ENCODE measurements around the gene TRPM6. TPM values are rescaled to one million over a fixed set of nuclear protein-coding genes. Genes with fewer than 3 reads are reported as not detected.

The TRPM6 gene
- total RNA-seq, 1 experiment from 2014 or later: not detected

DNA sequence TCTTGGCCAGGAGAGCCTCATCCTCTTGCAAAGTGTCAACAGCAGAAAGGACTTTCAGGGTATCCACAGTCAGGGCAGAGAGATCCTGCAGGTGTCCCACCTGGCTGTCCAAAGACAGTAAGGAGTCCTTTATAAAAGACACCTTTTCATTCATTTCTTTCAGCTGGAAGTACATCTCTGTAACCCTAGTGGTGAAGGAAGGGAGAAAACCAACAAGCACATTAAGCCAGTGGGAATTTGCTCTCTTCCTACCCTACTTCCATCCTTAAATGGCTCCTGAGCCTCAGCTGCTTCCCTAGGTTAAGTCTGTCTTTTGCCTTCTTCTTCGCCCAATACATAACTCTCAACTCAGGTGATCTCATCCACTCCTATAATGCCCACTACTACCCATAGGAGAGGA is 124.8 kb downstream of the TRPM6 start:
- Histone ChIP-seq H3K9me3 (ENCODE audit: low read length) (no peaks in the 10 kb centered on the region), H4K20me1 (ENCODE audit: low read length) (no peaks in the 10 kb centered on the region), H3F3A (ENCODE audit: low read length, unreplicated experiment) (no peaks in the 10 kb centered on the region), H3K36me3 (ENCODE audit: low read depth, low read length) (no peaks in the 10 kb centered on the region), H2AFZ (ENCODE audit: low read length) (no peak overlapping the region), H3K27ac (ENCODE audit: low read length) (no peak overlapping the region), H3K4me2 (ENCODE audit: low read length) (no peak overlapping the region), H3K4me3 (ENCODE audit: low read length) (no peak overlapping the region), H3K27me3 (ENCODE audit: low read length) (0 out of 2 replicates have a peak, but pooled peaks cover 9% of the 10 kb centered on the region), H3K4me1 (ENCODE audit: insufficient read depth, low read length) (peaks cover 14% of the 10 kb centered on the region), H3K9me2 (replicated peaks; ENCODE audit: low read length) (no peaks in the 10 kb centered on the region), H3K9ac (ENCODE audit: low read length) (no peak overlapping the region), H3K79me2 (ENCODE audit: low read length) (no peaks in the 10 kb centered on the region)
- DNase-seq: no peak
- CTCF ChIA-PET: no interaction called here
- no TSS peak for BruUV-seq (replicated peaks)
- POLR2A ChIA-PET (ENCODE audit: unreplicated experiment): no interaction called here
- no peak for ATAC-seq
- intact Hi-C loops (cut with micrococcal nuclease): no loop called here
- no peak for TF ChIP-seq EZH2 (IDR thresholded peaks at IDR 0.05; ENCODE audit: low read length, unreplicated experiment)
- TF ChIP-seq EZH2phosphoT487 (IDR thresholded peaks at IDR 0.05; ENCODE audit: borderline replicate concordance, low read length): no peak
- TF ChIP-seq, protein P1, sequence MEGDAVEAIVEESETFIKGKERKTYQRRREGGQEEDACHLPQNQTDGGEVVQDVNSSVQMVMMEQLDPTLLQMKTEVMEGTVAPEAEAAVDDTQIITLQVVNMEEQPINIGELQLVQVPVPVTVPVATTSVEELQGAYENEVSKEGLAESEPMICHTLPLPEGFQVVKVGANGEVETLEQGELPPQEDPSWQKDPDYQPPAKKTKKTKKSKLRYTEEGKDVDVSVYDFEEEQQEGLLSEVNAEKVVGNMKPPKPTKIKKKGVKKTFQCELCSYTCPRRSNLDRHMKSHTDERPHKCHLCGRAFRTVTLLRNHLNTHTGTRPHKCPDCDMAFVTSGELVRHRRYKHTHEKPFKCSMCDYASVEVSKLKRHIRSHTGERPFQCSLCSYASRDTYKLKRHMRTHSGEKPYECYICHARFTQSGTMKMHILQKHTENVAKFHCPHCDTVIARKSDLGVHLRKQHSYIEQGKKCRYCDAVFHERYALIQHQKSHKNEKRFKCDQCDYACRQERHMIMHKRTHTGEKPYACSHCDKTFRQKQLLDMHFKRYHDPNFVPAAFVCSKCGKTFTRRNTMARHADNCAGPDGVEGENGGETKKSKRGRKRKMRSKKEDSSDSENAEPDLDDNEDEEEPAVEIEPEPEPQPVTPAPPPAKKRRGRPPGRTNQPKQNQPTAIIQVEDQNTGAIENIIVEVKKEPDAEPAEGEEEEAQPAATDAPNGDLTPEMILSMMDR (conservative IDR thresholded peaks at IDR 0.05; ENCODE audit: low read depth, low read length): no peak

DNA sequence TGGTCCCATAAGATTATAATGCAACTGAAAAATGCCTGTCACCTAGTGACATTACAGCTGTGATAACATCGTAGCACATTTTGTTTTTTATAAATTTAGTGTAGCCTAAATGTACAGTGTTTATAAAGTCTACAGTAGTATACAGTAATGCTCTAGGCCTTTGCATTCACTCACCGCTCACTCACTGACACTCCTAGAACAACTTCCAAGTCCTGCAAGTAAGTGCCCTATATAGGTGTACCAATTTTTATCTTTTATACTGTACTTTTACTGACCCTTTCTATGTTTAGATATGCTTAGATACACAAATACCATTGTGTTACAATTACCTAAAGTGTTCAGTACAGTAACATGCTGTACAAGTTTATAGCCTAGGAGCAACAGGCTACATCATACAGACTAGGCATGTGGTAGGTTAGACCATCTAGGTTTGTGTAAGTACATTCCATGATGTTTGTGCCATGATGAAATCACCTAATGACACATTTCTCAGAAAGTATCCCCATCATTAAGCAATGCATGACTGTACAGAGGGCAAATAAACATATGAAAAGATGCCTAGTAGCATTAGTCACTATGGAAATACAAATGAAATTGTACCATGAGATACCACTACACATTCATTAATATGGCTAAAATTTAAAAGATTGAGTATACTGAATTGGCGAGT is 127.6 kb downstream of the TRPM6 start:
- ChIA-PET CTCF (no interaction called here), POLR2A (ENCODE audit: unreplicated experiment) (no interaction called here)
- H3K79me2 ChIP-seq (ENCODE audit: low read length): no peaks in the 10 kb centered on the region
- no peaks in the 10 kb centered on the region for H3K36me3 ChIP-seq (ENCODE audit: low read depth, low read length)
- DNase-seq (peak; percentile 86), ATAC-seq (peak; percentile 64)
- no peak overlapping the region for H2AFZ ChIP-seq (ENCODE audit: low read length)
- intact Hi-C loops (cut with micrococcal nuclease): no loop called here
- no peaks in the 10 kb centered on the region for H4K20me1 ChIP-seq (ENCODE audit: low read length)
- H3K9me3 ChIP-seq (ENCODE audit: low read length): no peaks in the 10 kb centered on the region
- peak overlapping the region; percentile 49 for H3K4me2 ChIP-seq (ENCODE audit: low read length)
- H3K27ac ChIP-seq (ENCODE audit: low read length): 0 out of 2 replicates have a peak overlapping the region, but pooled peaks have one; percentile 8
- no peaks in the 10 kb centered on the region for H3F3A ChIP-seq (ENCODE audit: low read length, unreplicated experiment)
- TF ChIP-seq EZH2phosphoT487 (IDR thresholded peaks at IDR 0.05; ENCODE audit: borderline replicate concordance, low read length) (no peak), EZH2 (IDR thresholded peaks at IDR 0.05; ENCODE audit: low read length, unreplicated experiment) (no peak)
- TF ChIP-seq, protein P1 (conservative IDR thresholded peaks at IDR 0.05; ENCODE audit: low read depth, low read length): no peak
- H3K27me3 ChIP-seq (ENCODE audit: low read length): no peaks in the 10 kb centered on the region
- no peak overlapping the region for H3K4me3 ChIP-seq (ENCODE audit: low read length)
- no peak overlapping the region for H3K9ac ChIP-seq (ENCODE audit: low read length)
- no TSS peak for BruUV-seq (replicated peaks)
- peaks cover 14% of the 10 kb centered on the region for H3K4me1 ChIP-seq (ENCODE audit: insufficient read depth, low read length)
- no peaks in the 10 kb centered on the region for H3K9me2 ChIP-seq (replicated peaks; ENCODE audit: low read length)

DNA sequence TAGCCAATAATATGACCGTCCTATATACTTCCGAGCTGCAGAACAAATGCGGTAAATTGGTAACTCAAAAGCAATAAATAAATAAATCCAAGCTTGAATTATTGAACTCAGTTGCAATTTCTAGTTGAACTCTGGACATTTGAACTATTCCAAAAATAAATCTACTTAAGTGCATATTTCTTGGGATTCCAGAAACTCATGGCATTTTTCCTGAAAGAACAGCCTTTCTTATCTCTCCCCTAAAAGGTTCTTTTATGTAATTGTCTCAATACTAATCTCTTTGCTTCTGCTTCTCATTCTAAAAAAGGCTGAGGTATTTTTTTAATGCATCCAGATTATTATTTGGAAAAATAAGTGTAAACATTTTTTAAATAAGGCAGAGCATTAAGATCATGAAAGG is 131.7 kb downstream of the TRPM6 start:
- Histone ChIP-seq H3K27me3 (ENCODE audit: low read length) (no peaks in the 10 kb centered on the region), H4K20me1 (ENCODE audit: low read length) (no peaks in the 10 kb centered on the region), H3K79me2 (ENCODE audit: low read length) (no peaks in the 10 kb centered on the region), H3K9me2 (replicated peaks; ENCODE audit: low read length) (no peaks in the 10 kb centered on the region), H3K9me3 (ENCODE audit: low read length) (no peaks in the 10 kb centered on the region), H3K9ac (ENCODE audit: low read length) (no peak overlapping the region), H3K27ac (ENCODE audit: low read length) (no peak overlapping the region), H3K4me3 (ENCODE audit: low read length) (no peak overlapping the region), H3K36me3 (ENCODE audit: low read depth, low read length) (no peaks in the 10 kb centered on the region), H3K4me1 (ENCODE audit: insufficient read depth, low read length) (peaks cover 12% of the 10 kb centered on the region), H3K4me2 (ENCODE audit: low read length) (no peak overlapping the region), H3F3A (ENCODE audit: low read length, unreplicated experiment) (no peaks in the 10 kb centered on the region), H2AFZ (ENCODE audit: low read length) (no peak overlapping the region)
- no peak for ATAC-seq
- no peak for DNase-seq
- CTCF ChIA-PET: no interaction called here
- BruUV-seq (replicated peaks): no TSS peak
- TF ChIP-seq EZH2phosphoT487 (IDR thresholded peaks at IDR 0.05; ENCODE audit: borderline replicate concordance, low read length) (no peak), EZH2 (IDR thresholded peaks at IDR 0.05; ENCODE audit: low read length, unreplicated experiment) (no peak)
- TF ChIP-seq, protein P1 (conservative IDR thresholded peaks at IDR 0.05; ENCODE audit: low read depth, low read length): no peak
- intact Hi-C loops (cut with micrococcal nuclease): no loop called here
- POLR2A ChIA-PET (ENCODE audit: unreplicated experiment): no interaction called here

All from PC-3 (cell line).